DOHH2 (cell line): ENCODE measurements around the gene TPCN1.

ENCODE experiments used
- H3F3A ChIP-seq: fragments of 200-600 bp; sonication (generic), shearing (Covaris generic); 2 replicates; pipeline ENCODE4 v1.6.0; 2016; ENCODE audit warnings: antibody characterized with exemption, mild to moderate bottlenecking; ENCODE audit not compliant: control insufficient read depth, insufficient read depth
- H3K27ac ChIP-seq: fragments of 200-600 bp; sonication (generic); 2 replicates; pipeline ENCODE4 v1.5.1; 2014; ENCODE audit warnings: low read depth, mild to moderate bottlenecking, low read length, moderate library complexity
- H3K27me3 ChIP-seq: fragments of 200-600 bp; sonication (generic); 2 replicates; pipeline ENCODE4 v1.6.1; 2014; ENCODE audit warnings: mild to moderate bottlenecking, low read length, mixed read lengths; ENCODE audit not compliant: control insufficient read depth
- H3K36me3 ChIP-seq: fragments of 200-600 bp; sonication (generic); 2 replicates; pipeline ENCODE4 v1.6.1; 2014; ENCODE audit warnings: mild to moderate bottlenecking, low read length, moderate library complexity, mixed read lengths; ENCODE audit not compliant: control insufficient read depth
- H3K4me1 ChIP-seq: fragments of 200-600 bp; sonication (generic); 2 replicates; pipeline ENCODE4 v1.6.1; 2014; ENCODE audit warnings: mild to moderate bottlenecking, low read length, mixed read lengths; ENCODE audit not compliant: control insufficient read depth
- H3K4me2 ChIP-seq: fragments of 200-600 bp; sonication (generic); 2 replicates; pipeline ENCODE4 v1.6.0; 2014; ENCODE audit warnings: mild to moderate bottlenecking, low read length, moderate library complexity
- H3K4me3 ChIP-seq: fragments of 200-600 bp; sonication (generic); 2 replicates; pipeline ENCODE4 v1.5.1; 2014; ENCODE audit warnings: mild to moderate bottlenecking, low read length, mixed read lengths
- H3K79me2 ChIP-seq: fragments of 200-600 bp; sonication (generic); 2 replicates; pipeline ENCODE4 v1.6.1; 2014; ENCODE audit warnings: mild to moderate bottlenecking, low read length, mixed read lengths; ENCODE audit not compliant: control insufficient read depth
- H3K9me2 ChIP-seq: fragments of 200-600 bp; sonication (generic); replicated peaks from 2 replicates; pipeline ENCODE4 v1.6.1; 2014; ENCODE audit warnings: mild to moderate bottlenecking, low read length, mixed read lengths; ENCODE audit not compliant: control insufficient read depth
- H3K9me3 ChIP-seq: fragments of 200-600 bp; sonication (generic); 2 replicates; pipeline ENCODE4 v1.6.1; 2014; ENCODE audit warnings: antibody characterized with exemption, low read length, mixed read lengths; ENCODE audit not compliant: control insufficient read depth, insufficient read depth
- H4K20me1 ChIP-seq: fragments of 200-600 bp; sonication (generic); 2 replicates; pipeline ENCODE4 v1.6.0; 2014; ENCODE audit warnings: low read depth, mild to moderate bottlenecking, antibody characterized with exemption, low read length, moderate library complexity; ENCODE audit not compliant: control insufficient read depth, insufficient read depth
- CTCF ChIP-seq: fragments of 200-600 bp; sonication (generic); IDR thresholded peaks from one replicate; pipeline ENCODE4 v1.5.1; 2014; ENCODE audit warnings: antibody characterized with exemption, mild to moderate bottlenecking, low read depth, low read length; ENCODE audit not compliant: poor library complexity, severe bottlenecking
- EZH2phosphoT487 ChIP-seq: fragments of 200-600 bp; sonication (generic); IDR thresholded peaks from 2 replicates; pipeline ENCODE4 v1.6.1; 2017; ENCODE audit warnings: borderline replicate concordance, mild to moderate bottlenecking, antibody characterized with exemption, low read length, moderate library complexity, mixed read lengths

TPCN1 gene

DNA sequence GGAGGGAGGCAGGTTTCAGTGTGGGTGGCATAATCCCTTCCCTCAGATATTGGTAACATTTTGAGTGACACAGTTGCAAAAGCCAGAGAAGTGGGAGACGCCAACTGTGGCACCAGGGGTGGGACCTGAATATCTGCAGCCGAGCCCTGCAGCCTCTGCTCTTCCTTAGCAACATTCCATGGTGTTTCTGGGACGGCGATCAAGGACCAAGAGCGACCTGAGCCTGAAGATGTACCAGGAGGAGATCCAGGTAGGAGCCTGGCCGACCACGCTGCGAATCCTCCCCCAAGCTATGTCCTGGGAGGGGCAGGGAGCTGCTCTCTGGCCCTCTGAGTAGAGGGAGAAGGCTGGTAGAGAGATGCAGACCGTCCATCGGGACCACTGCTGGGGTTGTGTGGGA lies 71.8 kb downstream of the TPCN1 start:
- Histone ChIP-seq H3K79me2 (no peaks in the 10 kb centered on the region), H3K4me2 (no peak overlapping the region), H3K36me3 (peaks cover 88% of the 10 kb centered on the region), H3K9me2 (no peaks in the 10 kb centered on the region), H3K4me1 (no peaks in the 10 kb centered on the region), H3K27me3 (no peaks in the 10 kb centered on the region), H3K9me3 (no peaks in the 10 kb centered on the region), H4K20me1 (no peaks in the 10 kb centered on the region), H3K27ac (no peak overlapping the region), H3K4me3 (no peak overlapping the region), H3F3A (no peaks in the 10 kb centered on the region)
- no peak for TF ChIP-seq CTCF
- no peak for TF ChIP-seq EZH2phosphoT487

DNA sequence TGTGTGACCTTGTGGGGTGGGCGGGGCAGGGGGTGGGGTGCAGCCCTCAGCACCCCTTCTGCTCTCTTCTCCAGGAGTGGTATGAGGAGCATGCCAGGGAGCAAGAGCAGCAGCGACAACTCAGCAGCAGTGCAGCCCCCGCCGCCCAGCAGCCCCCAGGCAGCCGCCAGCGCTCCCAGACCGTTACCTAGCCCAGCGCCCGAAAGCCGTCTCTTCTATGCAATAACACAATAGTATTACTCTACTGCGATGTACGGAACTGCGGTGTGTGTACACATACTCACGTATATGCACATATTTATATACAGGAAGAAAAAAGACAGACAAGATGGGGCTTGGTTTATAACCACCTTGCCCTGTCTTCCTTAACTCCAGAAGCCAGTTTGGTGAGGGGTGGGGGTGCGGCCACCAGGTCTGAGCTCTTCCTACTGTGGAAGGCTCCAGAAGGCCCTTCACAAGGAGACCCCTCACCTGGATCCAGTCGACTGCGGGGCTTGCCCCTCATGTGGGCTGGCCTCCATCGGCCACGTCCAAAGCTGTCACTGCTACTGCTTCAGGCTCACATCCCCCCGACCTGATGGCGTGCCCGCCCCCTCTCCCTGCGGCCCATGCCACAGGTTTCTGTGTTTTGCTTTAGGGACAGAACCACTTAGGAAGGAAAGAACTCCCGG lies 74.8 kb downstream of the TPCN1 start:
- Histone ChIP-seq H3K27me3 (no peaks in the 10 kb centered on the region), H4K20me1 (no peaks in the 10 kb centered on the region), H3K4me3 (no peak overlapping the region), H3F3A (no peaks in the 10 kb centered on the region), H3K36me3 (peaks cover 67% of the 10 kb centered on the region), H3K27ac (no peak overlapping the region), H3K9me3 (no peaks in the 10 kb centered on the region), H3K9me2 (no peaks in the 10 kb centered on the region), H3K79me2 (no peaks in the 10 kb centered on the region), H3K4me1 (no peaks in the 10 kb centered on the region), H3K4me2 (no peak overlapping the region)
- no peak for TF ChIP-seq CTCF
- no peak for TF ChIP-seq EZH2phosphoT487

DNA sequence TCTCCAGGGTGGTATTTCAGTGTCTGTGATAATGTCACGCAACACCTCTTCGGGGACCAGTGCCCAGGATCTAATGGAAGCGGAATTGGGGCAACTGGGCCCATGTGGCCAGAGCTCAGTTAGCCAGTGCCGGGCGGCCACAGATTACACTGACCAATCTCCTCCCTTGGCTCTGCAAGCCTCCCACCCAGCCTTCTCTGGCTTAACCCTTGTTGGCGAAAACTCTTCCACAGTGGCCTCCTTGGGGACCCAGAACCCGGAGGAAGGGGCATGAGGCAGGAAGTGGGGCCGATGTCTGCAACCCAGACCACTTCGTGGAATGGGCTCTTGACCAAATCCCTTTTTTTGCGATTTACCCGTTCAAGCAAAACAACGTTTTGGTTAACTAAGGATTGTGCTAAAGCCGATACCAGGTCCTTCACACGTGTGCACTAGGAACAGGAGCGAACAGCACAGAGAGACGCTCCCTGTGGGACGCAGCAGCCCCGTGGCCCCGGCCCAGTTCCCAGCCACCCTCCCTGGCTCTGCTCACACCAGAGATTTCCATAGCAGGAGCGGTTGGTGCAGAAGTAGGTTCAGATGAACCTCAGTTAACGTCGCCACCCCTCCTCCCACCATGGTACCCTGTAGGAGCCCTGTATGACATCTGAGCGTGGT lies 75.4 kb downstream of the TPCN1 start:
- Histone ChIP-seq H4K20me1 (no peaks in the 10 kb centered on the region), H3K4me3 (no peak overlapping the region), H3K79me2 (no peaks in the 10 kb centered on the region)

More for the DNA sequence above, 75.4 kb downstream of the TPCN1 start:
- H3K27ac ChIP-seq, result no peak overlapping the region
- H3K4me1 ChIP-seq, result no peaks in the 10 kb centered on the region
- H3K9me3 ChIP-seq, result no peaks in the 10 kb centered on the region
- no peaks in the 10 kb centered on the region for H3K27me3 ChIP-seq
- H3K36me3 ChIP-seq, result peaks cover 60% of the 10 kb centered on the region
- no peak overlapping the region for H3K4me2 ChIP-seq
- H3K9me2 ChIP-seq, result no peaks in the 10 kb centered on the region
- TF ChIP-seq EZH2phosphoT487 (no peak), CTCF (no peak)
- no peaks in the 10 kb centered on the region for H3F3A ChIP-seq
